ENCODE results near the gene LCA5.

GRCh38 chr6:79520534-79520933, 16.7 kb downstream of the LCA5 start:
- no peak for TF ChIP-seq EZH2 (IDR thresholded peaks at IDR 0.05; ENCODE audit: borderline replicate concordance, insufficient read depth, low read depth, low read length, poor library complexity, severe bottlenecking)
- TF ChIP-seq CTCF (IDR thresholded peaks at IDR 0.05), result no peak

Data from B cell (primary cell).